DMS53 (cell line): ENCODE measurements around the gene MVB12A.

Experiments used
- DNase-seq: peaks from one replicate; lab custom pipeline; 2025; lab: John Stamatoyannopoulos, UW

Gene MVB12A

GRCh38 chr19:17445526-17446165 is 25.8 kb downstream of the MVB12A start:
- no peak for DNase-seq

- no peak for DNase-seq
These were observed 27.9 kb downstream of the MVB12A start for GRCh38 chr19:17447704-17448130.

GRCh38 chr19:17448131-17448967 is 28.5 kb downstream of the MVB12A start, which contains the start of gene TMEM221:
TMEM221 (minus strand) TSS chr19:17448668; CDS start chr19:17448462, 206 bp downstream.
- peak; percentile 27 for DNase-seq

DNA sequence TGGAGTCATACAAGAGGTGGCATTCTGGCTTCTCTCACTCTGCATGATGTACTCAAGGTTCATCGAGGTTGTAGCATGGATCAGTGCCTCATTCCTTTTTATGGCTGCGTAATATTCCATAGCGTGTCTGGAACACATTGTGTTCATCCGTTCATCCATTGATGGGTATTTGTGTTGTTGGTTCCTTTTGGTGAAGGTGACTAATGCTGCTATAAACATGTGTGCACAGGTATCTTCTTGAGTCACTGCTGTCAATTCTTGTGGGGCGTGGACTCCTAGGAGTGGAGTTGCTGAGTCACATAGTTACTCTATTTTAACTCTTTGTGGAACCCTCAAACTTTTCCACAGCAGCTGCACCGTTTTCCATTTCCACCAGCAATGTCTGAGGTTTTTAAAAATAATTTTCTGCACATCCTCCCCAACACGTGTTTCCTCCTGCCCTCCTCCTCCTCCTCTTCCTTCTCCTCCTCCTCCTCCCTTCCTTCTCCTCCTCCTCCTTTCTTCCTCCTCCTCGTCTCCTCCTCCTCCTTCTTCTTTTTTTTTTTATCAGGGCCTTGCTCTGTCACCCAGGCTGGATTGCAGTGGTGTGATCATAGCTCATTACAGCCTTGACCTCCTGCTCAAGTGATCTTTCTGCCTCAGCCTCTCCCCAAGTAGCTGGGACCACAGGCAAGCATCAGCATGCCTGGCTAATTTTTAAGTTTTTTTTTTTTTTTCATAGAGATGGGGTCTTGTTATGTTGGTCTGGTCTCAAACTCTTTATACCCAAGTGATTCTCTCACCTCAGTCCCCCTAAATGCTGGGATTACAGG is 30.6 kb downstream of the MVB12A start:
- DNase-seq = peak; percentile 49

- DNase-seq = no peak
These were observed 32.0 kb downstream of the MVB12A start for GRCh38 chr19:17451820-17452219.

DNA sequence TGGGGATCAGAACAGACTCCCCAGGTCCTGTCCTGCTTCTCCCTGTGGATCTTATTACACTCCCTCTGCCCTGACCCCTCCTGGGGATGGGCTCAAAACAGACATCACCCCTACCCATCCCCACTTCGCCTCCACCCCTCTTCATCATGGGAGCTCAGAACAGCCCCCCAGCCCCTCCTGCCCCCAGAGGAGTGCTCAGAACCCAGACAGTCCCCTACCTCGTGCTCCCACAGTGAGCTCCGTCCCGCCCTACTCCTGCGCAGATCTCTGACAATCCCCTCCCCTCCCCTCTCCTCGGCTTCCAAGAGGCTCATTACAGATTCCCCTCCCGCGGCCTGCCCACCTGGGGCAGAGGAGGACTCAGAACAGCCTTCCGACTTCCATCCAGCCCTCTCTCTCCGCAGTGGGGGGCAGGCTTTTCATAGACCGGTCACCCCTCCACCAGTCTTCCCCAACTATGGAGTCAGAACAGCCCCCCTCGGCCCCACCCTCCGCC is 34.8 kb downstream of the MVB12A start:
- no peak for DNase-seq

- peak; percentile 40 for DNase-seq
These were observed 35.7 kb downstream of the MVB12A start for GRCh38 chr19:17455308-17456123.

DNA sequence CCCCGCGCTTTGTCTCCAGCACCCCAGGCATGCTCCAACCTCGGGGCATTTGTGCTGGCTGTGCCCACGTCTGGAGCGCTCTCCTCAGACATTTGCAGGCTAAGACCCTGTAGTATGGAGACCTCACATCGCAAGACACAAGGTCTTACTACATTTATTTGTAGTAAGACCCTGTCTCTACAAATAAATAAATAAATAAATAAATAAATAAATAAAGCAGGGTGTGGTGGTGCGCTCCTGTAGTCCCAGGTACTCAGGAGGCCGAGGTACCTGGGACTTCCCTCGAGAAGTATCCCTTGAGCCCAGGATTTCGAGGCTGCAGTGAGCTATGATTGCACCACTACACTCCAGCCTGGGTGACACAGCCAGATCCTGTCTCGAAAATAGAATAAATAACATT is 36.3 kb downstream of the MVB12A start:
- no peak for DNase-seq

DNA sequence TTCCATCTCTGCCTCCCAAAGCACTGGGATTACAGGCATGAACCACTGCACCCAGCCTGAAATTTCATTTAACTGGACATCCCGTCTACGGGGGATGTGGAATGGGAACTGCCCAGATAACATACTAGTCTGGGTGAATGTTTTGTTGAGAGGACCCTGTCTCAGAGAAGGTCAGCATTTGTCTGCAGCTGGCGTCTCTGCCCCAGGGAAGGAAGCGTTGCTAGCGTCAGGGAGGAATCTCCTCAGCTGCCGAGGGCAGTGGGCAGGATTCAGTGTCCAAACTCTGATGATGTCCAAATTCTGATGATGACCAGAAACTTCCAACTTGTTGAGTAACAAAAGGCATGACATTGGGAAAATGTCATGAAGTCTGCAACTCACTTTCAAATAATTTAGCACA is 37.8 kb downstream of the MVB12A start:
- no peak for DNase-seq

DNA sequence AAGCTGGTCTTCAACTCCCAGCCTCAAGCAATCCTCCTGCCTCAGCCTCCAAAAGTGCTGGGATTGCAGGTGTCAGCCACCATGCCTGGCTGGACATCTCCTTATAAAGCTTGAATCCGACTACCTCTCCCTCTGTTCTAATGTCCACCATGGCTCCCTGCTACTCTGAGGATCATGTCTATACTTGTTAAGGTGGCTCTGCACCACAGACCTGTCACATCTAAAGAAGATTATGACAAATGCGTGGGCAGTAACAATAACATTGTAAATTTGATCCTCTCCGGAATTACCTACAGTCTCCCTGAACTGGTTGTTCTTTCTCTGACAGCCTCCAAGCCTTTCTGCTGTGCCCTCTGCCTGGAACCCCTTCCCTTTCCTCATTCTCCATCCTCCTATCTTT is 39.1 kb downstream of the MVB12A start:
- DNase-seq = no peak

DNA sequence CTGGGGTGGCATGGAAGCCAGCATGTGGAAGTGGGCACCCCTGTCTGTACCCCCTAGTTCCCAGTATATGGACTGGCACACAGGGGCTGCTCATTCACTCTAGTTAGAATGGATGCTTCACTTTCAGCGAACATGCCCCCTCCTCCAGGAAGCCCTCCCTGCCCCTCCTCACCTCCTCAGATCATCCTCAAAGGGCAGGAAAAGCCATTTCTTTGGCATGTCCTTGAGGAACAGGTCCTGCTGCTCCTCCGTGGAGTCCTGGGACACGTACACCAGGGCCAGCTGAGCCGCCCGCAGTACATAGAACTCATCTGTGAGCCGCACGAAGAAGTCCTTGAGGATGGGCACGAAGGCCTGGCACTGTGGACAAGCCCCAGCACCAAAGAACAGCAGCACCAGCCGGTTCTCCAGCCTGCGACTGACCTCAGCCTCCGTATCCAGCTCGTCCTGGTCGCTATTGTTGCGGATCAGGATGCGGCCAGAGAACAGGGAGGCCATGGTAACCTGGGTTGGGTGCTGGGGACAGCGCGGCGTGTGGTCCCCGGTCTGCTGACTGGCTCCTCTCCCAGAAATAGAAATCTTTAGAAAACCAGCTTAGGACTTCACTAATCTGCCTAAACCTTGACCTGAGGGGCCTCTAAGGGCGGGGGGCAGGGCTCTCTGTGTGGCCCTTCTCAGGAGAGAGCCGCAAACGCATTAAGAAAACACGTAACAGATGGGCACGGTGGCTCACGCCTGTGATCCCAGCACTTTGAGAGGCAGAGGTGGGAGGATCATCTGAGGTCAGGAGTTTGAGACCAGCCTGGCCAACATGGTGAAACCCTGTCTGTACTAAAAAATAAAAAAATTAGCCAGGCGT is 40.8 kb downstream of the MVB12A start, which contains the start of gene NXNL1:
NXNL1 (minus strand) TSS at position 555 of the 859 bp plus-strand sequence; CDS start at position 498, 57 bp downstream.
- DNase-seq = no peak

DNA sequence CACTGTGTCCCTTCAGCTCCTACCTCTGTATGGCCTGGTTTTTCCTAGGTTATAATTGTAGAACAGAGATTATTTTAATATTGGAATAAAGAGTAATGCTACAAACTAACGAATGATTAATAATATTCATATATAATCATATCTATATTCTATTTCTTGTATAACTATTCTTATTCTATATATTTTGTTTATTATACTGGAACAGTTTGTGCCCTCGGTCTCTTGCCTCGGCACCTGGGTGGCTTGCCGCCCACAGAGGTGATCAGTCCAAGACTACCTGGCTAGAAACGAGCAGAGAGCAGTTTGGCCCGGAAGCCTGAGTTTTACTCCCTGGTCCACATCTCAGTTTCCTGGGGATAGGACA is 46.6 kb downstream of the MVB12A start:
- no peak for DNase-seq

- DNase-seq = no peak
These were observed 47.8 kb downstream of the MVB12A start for GRCh38 chr19:17467471-17468301.

GRCh38 chr19:17468302-17469091 is 48.6 kb downstream of the MVB12A start:
- DNase-seq = peak; percentile 37

GRCh38 chr19:17469092-17469480 is 49.2 kb downstream of the MVB12A start:
- peak; percentile 69 for DNase-seq

- peak; percentile 97 for DNase-seq
These were observed 49.7 kb downstream of the MVB12A start for GRCh38 chr19:17469481-17470067.

- DNase-seq = peak; percentile 97
These were observed 50.4 kb downstream of the MVB12A start, which contains the start of gene SLC27A1 for GRCh38 chr19:17470068-17470841. SLC27A1 (plus strand) TSS chr19:17470524; CDS start chr19:17470541, 17 bp downstream.
